ENCODE data around the gene TBC1D22A. TPM values are rescaled to one million over a fixed set of nuclear protein-coding genes. Genes with fewer than 3 reads are reported as not detected.
A peak's percentile ranks its signal among the peaks of the same experiment; 100 is the strongest.

The TBC1D22A gene
- total RNA-seq, 2 donors from 2014 or later = 31.9 to 43.4 TPM

DNA sequence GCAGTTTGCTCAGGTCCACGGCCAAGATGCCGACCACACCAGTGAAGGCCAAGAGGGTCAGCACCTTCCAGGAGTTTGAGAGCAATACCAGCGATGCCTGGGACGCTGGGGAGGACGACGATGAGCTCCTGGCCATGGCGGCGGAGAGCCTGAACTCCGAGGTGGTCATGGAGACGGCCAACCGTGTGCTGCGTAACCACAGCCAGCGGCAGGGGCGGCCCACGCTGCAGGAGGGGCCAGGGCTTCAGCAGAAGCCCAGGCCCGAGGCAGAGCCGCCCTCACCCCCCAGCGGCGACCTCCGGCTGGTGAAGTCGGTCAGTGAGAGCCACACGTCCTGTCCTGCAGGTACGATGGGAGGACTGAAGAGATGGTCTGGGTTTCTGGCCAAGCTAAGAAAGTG lies 31.0 kb downstream of the TBC1D22A start:
- DNase-seq (ENCODE audit: low spot score) (no peak), ATAC-seq (no peak)
- H3K27ac Mint-ChIP-seq = peak overlapping the region; percentile 96 to 98
- peaks cover 28 to 30% of the 10 kb centered on the region in 2 donors for H3K4me1 Mint-ChIP-seq (ENCODE audit: low read depth in 2 of 2)
- no peaks in the 10 kb centered on the region for H3K36me3 Mint-ChIP-seq
- no peaks in the 10 kb centered on the region for H3K9me3 Mint-ChIP-seq
- H3K4me3 Mint-ChIP-seq = no peak overlapping the region
- no peaks in the 10 kb centered on the region for H3K27me3 Mint-ChIP-seq

DNA sequence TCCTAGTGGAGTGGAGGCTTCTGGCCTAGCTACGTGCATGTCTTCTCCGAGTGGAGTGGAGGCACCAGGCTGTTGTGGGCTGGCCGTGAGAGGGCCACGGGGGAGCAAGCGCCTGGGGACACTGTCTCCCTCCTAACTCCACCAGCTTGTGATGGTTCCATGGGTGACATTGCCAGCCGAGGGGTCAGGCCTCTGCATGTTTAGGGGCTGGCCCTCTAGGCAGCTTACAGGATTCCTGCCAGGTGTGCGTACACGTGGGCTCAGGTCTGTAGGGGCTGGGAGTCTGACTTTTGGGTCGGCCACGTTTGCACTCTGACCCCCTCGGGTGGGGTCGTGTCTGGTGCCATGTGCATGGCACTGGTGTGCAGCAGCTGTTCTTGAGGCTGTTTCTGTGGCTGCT lies 31.6 kb downstream of the TBC1D22A start:
- Mint-ChIP-seq H3K4me3 (no peak overlapping the region), H3K9me3 (no peaks in the 10 kb centered on the region), H3K27me3 (no peaks in the 10 kb centered on the region), H3K36me3 (no peaks in the 10 kb centered on the region), H3K4me1 (ENCODE audit: low read depth in 2 of 2) (peaks cover 28 to 31% of the 10 kb centered on the region in 2 donors), H3K27ac (peak overlapping the region in 1 of 2 donors; percentile 70)
- no peak for DNase-seq (ENCODE audit: low spot score)
- ATAC-seq = no peak

DNA sequence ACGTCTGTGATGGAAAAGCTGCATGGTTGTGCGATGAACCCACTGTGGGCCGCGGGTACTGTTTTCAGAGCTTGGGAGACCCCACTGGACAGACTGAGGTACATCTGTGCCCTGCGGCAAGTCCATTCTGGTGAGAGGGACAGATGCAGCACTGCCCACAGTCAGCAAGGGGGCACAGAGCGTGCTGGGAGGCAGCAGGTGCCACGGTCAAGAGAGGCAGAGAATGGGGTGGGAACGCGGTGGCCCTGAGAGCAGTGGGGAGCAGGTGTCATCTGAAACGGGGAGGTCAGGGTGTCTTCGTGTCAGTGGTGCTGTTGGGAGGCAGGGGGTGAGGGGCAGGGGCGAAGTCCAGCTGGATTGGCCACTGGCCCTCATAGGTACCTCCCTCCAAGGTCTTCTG lies 32.0 kb downstream of the TBC1D22A start:
- Mint-ChIP-seq H3K36me3 (no peaks in the 10 kb centered on the region), H3K4me1 (ENCODE audit: low read depth in 2 of 2) (peaks cover 28 to 30% of the 10 kb centered on the region in 2 donors), H3K9me3 (no peaks in the 10 kb centered on the region), H3K27me3 (no peaks in the 10 kb centered on the region), H3K4me3 (no peak overlapping the region), H3K27ac (peak overlapping the region in 1 of 2 donors; percentile 70)
- ATAC-seq (no peak), DNase-seq (ENCODE audit: low spot score) (no peak)

DNA sequence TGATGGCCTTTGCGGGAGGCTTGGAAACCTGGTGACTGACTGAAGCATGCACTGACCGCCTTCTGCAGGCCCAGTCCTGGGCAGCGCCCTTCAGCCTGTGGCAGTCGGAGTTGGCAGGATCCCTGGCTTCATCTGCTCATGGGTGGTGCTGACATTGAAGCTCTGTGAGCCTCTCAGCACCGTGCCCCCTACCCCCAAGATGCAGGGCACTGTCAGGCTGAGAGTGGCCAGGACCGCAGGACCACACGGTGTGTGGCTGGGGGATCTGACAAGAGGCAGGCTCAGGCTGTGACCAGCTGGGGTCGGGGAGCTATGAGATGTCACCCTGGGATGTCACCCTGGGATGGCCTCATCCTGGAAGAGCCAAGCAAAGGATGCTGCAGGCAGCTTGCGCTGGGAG lies 32.7 kb downstream of the TBC1D22A start:
- H3K27ac Mint-ChIP-seq = no peak overlapping the region

DNA sequence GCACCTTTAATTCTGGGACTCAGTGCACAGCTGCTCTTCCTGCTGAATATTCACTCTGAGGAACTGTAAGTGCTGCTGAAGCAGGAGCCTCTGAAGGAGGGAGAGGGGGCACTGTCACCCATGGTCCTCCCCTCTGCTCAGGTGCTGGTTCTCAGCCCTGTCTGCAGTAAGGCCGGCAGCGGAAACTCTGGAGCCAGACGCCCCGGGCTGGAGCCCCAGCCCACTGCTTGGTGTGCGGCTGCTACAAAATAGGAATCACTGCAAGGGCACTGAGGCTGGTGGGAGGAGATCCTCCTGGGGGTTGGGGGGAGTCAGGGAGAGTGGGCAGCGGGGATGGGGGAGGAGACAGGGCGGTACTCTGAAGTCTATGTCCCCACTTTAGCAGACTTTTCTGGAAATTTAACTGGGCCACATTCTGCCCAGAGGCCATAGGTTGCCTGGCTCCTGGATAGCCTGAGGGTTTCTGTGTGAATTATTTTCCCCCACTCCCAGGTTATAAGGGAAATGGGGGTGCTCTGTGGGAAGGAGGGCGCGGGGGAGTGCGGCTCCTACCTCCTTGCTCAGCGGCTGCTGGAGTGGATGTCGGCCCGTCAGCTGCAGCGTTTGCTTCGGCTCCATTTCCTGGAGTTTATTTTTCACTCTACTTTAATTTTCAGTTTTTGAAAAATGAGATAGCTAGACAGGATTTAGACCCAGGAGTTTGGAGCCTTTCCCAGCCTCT lies 33.6 kb downstream of the TBC1D22A start:
- DNase-seq (ENCODE audit: low spot score) = no peak
- H3K36me3 Mint-ChIP-seq = peaks cover 8% of the 10 kb centered on the region
- ATAC-seq = no peak
- no peaks in the 10 kb centered on the region for H3K27me3 Mint-ChIP-seq
- H3K4me3 Mint-ChIP-seq = no peak overlapping the region
- no peaks in the 10 kb centered on the region for H3K9me3 Mint-ChIP-seq
- H3K4me1 Mint-ChIP-seq (ENCODE audit: low read depth in 2 of 2) = peaks cover 27 to 30% of the 10 kb centered on the region in 2 donors
- no peak overlapping the region for H3K27ac Mint-ChIP-seq

More for the DNA sequence above, 32.7 kb downstream of the TBC1D22A start:
- Mint-ChIP-seq H3K36me3 (peaks cover 4% of the 10 kb centered on the region), H3K27me3 (no peaks in the 10 kb centered on the region), H3K4me1 (ENCODE audit: low read depth in 2 of 2) (peaks cover 28 to 32% of the 10 kb centered on the region in 2 donors), H3K4me3 (no peak overlapping the region), H3K9me3 (no peaks in the 10 kb centered on the region)
- DNase-seq (ENCODE audit: low spot score) = no peak
- no peak for ATAC-seq

DNA sequence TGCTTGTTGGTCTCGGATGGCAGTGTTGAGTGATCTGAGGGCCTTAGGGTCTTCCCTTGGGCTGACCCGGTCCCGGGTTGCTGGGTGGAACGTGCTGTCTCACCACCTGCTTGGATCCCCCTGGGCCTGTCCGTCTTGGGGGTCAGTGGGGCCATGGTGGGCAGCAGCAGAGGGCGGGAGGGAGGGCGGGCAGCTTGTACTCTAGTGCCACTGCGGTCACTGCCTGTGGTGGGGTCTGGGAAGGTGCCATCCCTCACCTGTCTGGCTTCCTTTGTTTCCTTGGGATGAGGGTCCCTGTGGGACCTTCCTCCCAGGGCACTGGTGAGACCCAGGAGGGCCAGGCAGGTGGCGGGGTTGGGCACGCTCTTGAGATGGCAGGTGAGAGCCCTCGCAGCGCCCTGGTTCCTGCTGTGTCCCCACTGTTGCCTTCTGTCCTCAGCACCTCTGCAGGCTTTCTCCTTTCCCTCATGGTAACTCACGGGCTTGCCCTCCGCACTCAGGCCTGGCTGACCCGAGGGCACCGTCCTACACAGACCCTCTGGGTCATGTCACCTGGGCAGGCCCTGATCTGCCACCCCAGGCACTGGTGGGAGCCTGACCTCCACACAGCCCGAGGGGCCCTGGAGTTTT lies 34.2 kb downstream of the TBC1D22A start:
- no peak overlapping the region for H3K27ac Mint-ChIP-seq
- H3K9me3 Mint-ChIP-seq = no peaks in the 10 kb centered on the region
- DNase-seq (ENCODE audit: low spot score) (no peak), ATAC-seq (no peak)
- H3K4me1 Mint-ChIP-seq (ENCODE audit: low read depth in 2 of 2) = peaks cover 20 to 28% of the 10 kb centered on the region in 2 donors
- no peaks in the 10 kb centered on the region for H3K27me3 Mint-ChIP-seq
- peaks cover 8% of the 10 kb centered on the region for H3K36me3 Mint-ChIP-seq
- no peak overlapping the region for H3K4me3 Mint-ChIP-seq

DNA sequence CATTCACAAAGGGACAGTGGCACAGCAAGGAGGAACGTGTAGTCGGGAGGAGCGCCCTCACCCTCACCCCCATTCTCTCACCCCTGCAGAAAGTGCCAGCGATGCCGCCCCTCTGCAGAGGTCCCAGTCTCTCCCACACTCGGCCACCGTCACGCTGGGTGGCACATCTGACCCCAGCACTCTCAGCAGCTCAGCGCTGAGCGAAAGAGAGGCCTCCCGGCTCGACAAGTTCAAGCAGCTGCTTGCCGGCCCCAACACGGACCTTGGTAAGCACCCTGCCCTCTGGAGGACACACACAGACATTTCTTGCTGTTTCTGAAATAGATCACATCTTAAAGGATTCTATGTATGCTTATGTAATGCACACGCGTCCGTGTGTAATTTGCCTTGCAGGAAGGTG lies 34.9 kb downstream of the TBC1D22A start:
- Mint-ChIP-seq H3K4me3 (no peak overlapping the region), H3K9me3 (no peaks in the 10 kb centered on the region), H3K27me3 (no peaks in the 10 kb centered on the region), H3K4me1 (ENCODE audit: low read depth in 2 of 2) (peaks cover 20 to 31% of the 10 kb centered on the region in 2 donors), H3K36me3 (peaks cover 8% of the 10 kb centered on the region), H3K27ac (no peak overlapping the region)
- DNase-seq (ENCODE audit: low spot score) (no peak), ATAC-seq (no peak)

DNA sequence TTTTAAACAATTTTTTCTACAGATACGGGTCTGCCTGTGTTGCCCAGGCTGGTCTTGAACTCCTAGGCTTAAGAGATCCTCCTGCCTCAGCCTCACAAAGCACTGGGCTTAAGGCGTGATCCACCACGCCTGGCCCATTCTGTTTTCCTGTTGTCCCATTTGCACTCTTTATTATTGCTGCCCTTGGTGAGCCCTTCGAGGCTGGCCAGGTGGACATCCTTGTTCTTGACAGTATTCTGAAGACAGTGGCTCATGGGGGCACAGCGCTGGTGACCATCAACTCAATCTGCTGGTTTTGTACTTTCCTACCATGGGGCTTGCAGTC lies 35.6 kb downstream of the TBC1D22A start:
- DNase-seq (ENCODE audit: low spot score) (no peak), ATAC-seq (no peak)
- Mint-ChIP-seq H3K36me3 (peaks cover 8% of the 10 kb centered on the region), H3K4me3 (no peak overlapping the region), H3K9me3 (no peaks in the 10 kb centered on the region), H3K27me3 (no peaks in the 10 kb centered on the region), H3K27ac (no peak overlapping the region), H3K4me1 (ENCODE audit: low read depth in 2 of 2) (peaks cover 20 to 29% of the 10 kb centered on the region in 2 donors)

DNA sequence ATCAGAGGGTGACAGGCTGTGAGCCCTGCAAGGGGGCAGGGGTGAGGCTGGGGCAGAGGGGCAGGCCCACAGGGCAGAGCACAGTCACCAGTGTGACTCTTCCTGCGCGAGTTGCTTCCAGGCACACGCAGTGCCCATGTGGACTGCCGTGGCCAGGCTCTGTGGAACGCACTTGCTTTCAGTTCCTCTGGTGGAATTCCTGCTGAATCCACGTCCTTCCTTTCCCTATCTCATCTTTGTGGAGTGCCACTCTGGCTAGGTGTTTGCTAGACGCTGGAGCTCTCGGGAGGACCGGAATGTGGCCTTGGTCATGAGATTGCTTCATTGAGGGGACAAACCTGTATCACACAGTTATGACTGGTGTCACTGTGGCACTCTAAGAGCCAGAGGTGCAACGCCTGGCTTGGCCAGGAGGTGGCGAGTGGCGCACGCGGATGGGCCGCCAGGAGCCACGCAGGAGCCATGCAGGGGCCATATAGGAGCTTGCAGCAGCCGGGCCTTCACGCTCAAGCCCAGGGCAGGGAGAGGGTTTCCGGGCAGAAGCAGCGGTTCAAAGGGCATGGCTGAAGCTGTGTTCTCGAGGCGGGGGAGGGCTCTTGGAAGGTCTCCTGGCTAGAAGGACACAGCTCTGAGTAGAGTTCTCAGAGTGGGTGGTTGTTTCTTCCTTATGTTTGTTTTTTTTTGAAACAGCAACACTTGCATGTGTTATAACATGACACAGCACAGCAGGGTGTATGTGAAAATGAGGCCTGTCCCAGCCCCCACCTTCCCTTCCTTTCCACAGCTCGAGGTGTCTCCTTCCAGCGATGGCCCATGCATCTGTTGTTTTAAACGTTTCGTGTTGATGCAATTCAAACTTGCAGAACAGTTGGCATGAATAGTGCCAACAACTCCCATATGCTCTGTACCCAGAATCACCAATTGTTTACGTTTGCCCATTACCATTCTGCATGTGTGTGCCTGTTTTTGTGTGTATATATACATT lies 36.2 kb downstream of the TBC1D22A start:
- H3K27me3 Mint-ChIP-seq = no peaks in the 10 kb centered on the region
- no peaks in the 10 kb centered on the region for H3K9me3 Mint-ChIP-seq
- ATAC-seq = peak; percentile 79 to 81
- no peak overlapping the region for H3K4me3 Mint-ChIP-seq
- H3K36me3 Mint-ChIP-seq = peaks cover 8% of the 10 kb centered on the region
- no peak for DNase-seq (ENCODE audit: low spot score)
- H3K4me1 Mint-ChIP-seq (ENCODE audit: low read depth in 2 of 2) = peaks cover 24 to 30% of the 10 kb centered on the region in 2 donors
- H3K27ac Mint-ChIP-seq = peak overlapping the region in 1 of 2 donors; percentile 42

DNA sequence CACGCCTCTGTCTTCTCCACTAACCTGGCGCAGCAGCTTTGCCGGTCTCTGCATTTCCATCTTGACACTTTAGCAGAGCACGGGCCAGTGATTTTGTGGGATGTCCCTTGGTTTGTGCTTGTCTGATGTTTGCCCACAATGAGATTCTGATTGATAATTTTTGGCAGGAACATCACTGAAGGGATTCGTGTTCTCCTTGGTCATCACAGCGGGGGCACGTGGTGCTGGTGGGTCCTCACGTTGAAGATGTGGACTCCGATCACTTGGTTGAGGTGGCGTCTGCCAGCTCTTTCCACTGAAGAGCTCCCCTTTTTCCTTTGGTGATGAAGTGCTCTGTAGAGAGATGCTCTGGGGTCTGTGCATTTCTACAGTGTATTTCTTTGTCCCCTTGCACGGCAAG lies 37.2 kb downstream of the TBC1D22A start:
- no peaks in the 10 kb centered on the region for H3K9me3 Mint-ChIP-seq
- ATAC-seq (no peak), DNase-seq (ENCODE audit: low spot score) (no peak)
- no peak overlapping the region for H3K27ac Mint-ChIP-seq
- peaks cover 24 to 34% of the 10 kb centered on the region in 2 donors for H3K4me1 Mint-ChIP-seq (ENCODE audit: low read depth in 2 of 2)
- no peak overlapping the region for H3K4me3 Mint-ChIP-seq
- H3K27me3 Mint-ChIP-seq = no peaks in the 10 kb centered on the region
- H3K36me3 Mint-ChIP-seq = peaks cover 8% of the 10 kb centered on the region

DNA sequence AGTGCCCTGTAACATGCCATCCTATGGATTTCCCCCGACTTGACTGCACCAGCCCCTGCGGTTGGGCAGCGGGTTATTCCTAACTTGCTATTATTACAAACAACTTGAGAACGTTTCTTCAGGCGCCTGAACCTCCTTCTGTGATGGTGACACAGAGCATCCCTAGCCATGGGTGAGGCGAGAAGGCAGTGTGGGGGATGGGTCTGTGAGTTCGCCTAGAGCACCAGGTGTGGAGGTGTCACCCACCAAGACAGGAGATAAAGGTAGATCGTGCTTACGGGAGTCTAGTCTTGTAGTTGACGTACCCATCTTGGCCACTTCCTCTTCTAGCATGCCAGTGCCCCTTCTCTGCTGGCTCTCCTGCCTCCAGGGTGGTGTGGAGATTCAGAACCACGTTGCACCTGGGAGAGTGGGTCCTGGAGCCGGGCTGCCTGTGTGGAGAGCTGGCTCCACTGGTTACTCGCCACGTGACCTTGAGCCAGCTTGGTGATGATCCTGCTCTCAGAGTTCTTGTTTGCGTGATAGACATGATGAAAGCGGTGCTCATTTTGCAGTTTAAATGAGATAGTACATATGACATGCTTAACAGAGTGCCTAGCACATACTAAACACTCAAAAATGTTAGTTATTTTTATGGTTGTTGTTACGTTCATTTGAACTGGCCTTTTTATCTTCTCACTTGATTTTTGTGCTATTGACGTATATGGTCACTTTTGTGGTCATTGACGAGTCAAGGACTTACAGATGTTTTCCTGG lies 37.8 kb downstream of the TBC1D22A start:
- H3K36me3 Mint-ChIP-seq = peaks cover 8% of the 10 kb centered on the region
- no peaks in the 10 kb centered on the region for H3K9me3 Mint-ChIP-seq
- DNase-seq (ENCODE audit: low spot score) = no peak
- H3K27me3 Mint-ChIP-seq = no peaks in the 10 kb centered on the region
- no peak for ATAC-seq
- peaks cover 24 to 34% of the 10 kb centered on the region in 2 donors for H3K4me1 Mint-ChIP-seq (ENCODE audit: low read depth in 2 of 2)
- peak overlapping the region in 1 of 2 donors; percentile 16 for H3K27ac Mint-ChIP-seq
- H3K4me3 Mint-ChIP-seq = no peak overlapping the region

DNA sequence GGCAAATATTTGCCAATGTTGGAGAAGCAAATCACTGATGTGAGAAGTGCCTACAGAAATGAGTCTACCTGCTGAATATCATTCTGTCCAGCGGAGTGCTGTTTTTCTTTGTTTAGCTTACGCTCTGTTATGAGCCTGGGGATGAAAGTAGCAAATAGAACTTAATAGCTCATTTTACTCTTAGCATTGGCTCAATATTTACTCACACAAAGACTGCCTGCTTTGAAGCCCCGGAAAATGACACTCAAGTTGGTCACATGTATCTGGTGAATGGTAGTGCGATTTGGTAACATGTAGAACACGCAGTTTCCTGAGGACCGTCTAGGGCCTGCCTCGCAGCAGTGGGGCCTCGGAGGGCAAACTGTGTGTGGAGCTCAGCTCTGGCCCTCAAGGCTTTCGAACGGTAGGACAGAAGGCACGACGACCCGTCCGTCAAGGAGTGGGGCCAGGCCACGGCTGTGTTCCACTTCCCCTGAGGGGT lies 38.9 kb downstream of the TBC1D22A start:
- Mint-ChIP-seq H3K36me3 (peaks cover 8% of the 10 kb centered on the region), H3K27me3 (no peaks in the 10 kb centered on the region), H3K4me3 (no peak overlapping the region), H3K27ac (no peak overlapping the region), H3K9me3 (no peaks in the 10 kb centered on the region), H3K4me1 (ENCODE audit: low read depth in 2 of 2) (peaks cover 24 to 34% of the 10 kb centered on the region in 2 donors)
- DNase-seq (ENCODE audit: low spot score) = no peak
- ATAC-seq = no peak
